ENCODE measurements around the gene TYSND1. TPM values are rescaled to one million over a fixed set of nuclear protein-coding genes. Genes with fewer than 3 reads are reported as not detected.

The TYSND1 gene
- total RNA-seq, 2 donors from 2014 or later, result 13.1 to 23.8 TPM

- intact Hi-C loops (cut with DNase I), result no loop called here
- Histone ChIP-seq H3K9ac (ENCODE audit: low read depth in 2 of 2, low read length in 2 of 2) (peak overlapping the region in 1 of 2 donors; percentile 29), H3K27ac (peak overlapping the region; percentile 35), H3K9me3 (no peaks in the 10 kb centered on the region), H3K4me3 (no peak overlapping the region), H3K36me3 (no peaks in the 10 kb centered on the region), H3K4me1 (peaks cover 2% of the 10 kb centered on the region), H3K27me3 (no peaks in the 10 kb centered on the region)
- TF ChIP-seq CTCF (IDR thresholded peaks at IDR 0.05), result no peak
- peak; percentile 44 for DNase-seq
These were observed 27.7 kb upstream of the TYSND1 start for GRCh38 chr10:70174058-70174741.

GRCh38 chr10:70169649-70170364, 23.3 kb upstream of the TYSND1 start:
- H3K4me1 ChIP-seq, result peaks cover 12% of the 10 kb centered on the region
- peak overlapping the region; percentile 93 to 97 for H3K9ac ChIP-seq (ENCODE audit: low read depth in 2 of 2, low read length in 2 of 2)
- no peak for TF ChIP-seq CTCF (IDR thresholded peaks at IDR 0.05)
- peak overlapping the region; percentile 65 for H3K4me3 ChIP-seq
- no peaks in the 10 kb centered on the region for H3K27me3 ChIP-seq
- no peaks in the 10 kb centered on the region for H3K9me3 ChIP-seq
- H3K27ac ChIP-seq, result peak overlapping the region; percentile 91
- no peak for DNase-seq
- H3K36me3 ChIP-seq, result no peaks in the 10 kb centered on the region
- intact Hi-C loops (cut with DNase I), result no loop called here

- H3K27me3 ChIP-seq, result no peaks in the 10 kb centered on the region
- no peak for DNase-seq
- intact Hi-C loops (cut with DNase I), result no loop called here
- H3K4me3 ChIP-seq, result peak overlapping the region; percentile 65
- H3K4me1 ChIP-seq, result peaks cover 12% of the 10 kb centered on the region
- TF ChIP-seq CTCF (IDR thresholded peaks at IDR 0.05), result no peak
- H3K9me3 ChIP-seq, result no peaks in the 10 kb centered on the region
- H3K9ac ChIP-seq (ENCODE audit: low read depth in 2 of 2, low read length in 2 of 2), result no peak overlapping the region
- no peak overlapping the region for H3K27ac ChIP-seq
- no peaks in the 10 kb centered on the region for H3K36me3 ChIP-seq
These were observed 22.5 kb upstream of the TYSND1 start for GRCh38 chr10:70169011-70169410.

GRCh38 chr10:70167246-70167645, 20.7 kb upstream of the TYSND1 start:
- H3K9me3 ChIP-seq, result no peaks in the 10 kb centered on the region
- H3K36me3 ChIP-seq, result no peaks in the 10 kb centered on the region
- no peak for DNase-seq
- H3K4me3 ChIP-seq, result no peak overlapping the region
- no peak for TF ChIP-seq CTCF (IDR thresholded peaks at IDR 0.05)
- H3K9ac ChIP-seq (ENCODE audit: low read depth in 2 of 2, low read length in 2 of 2), result no peak overlapping the region
- H3K4me1 ChIP-seq, result peaks cover 12% of the 10 kb centered on the region
- no peak overlapping the region for H3K27ac ChIP-seq
- H3K27me3 ChIP-seq, result no peaks in the 10 kb centered on the region
- intact Hi-C loops (cut with DNase I), result no loop called here

GRCh38 chr10:70166394-70166793, 19.9 kb upstream of the TYSND1 start:
- no peak overlapping the region for H3K4me3 ChIP-seq
- intact Hi-C loops (cut with DNase I), result no loop called here
- H3K9me3 ChIP-seq, result no peaks in the 10 kb centered on the region
- H3K9ac ChIP-seq (ENCODE audit: low read depth in 2 of 2, low read length in 2 of 2), result no peak overlapping the region
- TF ChIP-seq CTCF (IDR thresholded peaks at IDR 0.05), result no peak
- peaks cover 5% of the 10 kb centered on the region for H3K36me3 ChIP-seq
- no peak overlapping the region for H3K27ac ChIP-seq
- H3K4me1 ChIP-seq, result peaks cover 12% of the 10 kb centered on the region
- H3K27me3 ChIP-seq, result no peaks in the 10 kb centered on the region
- no peak for DNase-seq
